ENCODE data around the gene APBA3.

GRCh38 chr19:3701200-3701599 lies 60.3 kb downstream of the APBA3 start:
- TF ChIP-seq POLR2AphosphoS5 (IDR thresholded peaks at IDR 0.05; ENCODE audit: low read depth, low read length): no peak
- no peak for TF ChIP-seq SIN3A (IDR thresholded peaks at IDR 0.05; ENCODE audit: borderline replicate concordance, insufficient read depth, low read depth, low read length)

Measured in Panc1 (cell line).